ENCODE results near the gene WDFY2. TPM values are rescaled to one million over a fixed set of nuclear protein-coding genes. Genes with fewer than 3 reads are reported as not detected.
"Not testable (repeated sequence)": the region's sequence is repeated elsewhere in the genome, so short reads cannot be mapped to it uniquely, and the experiment has no call there.

WDFY2 gene
- total RNA-seq, 1 donor from 2014 or later: 24.8 TPM

- DNase-seq: no peak
Observed at GRCh38 chr13:51666839-51667238, 82.6 kb downstream of the WDFY2 start.

GRCh38 chr13:51668580-51669195, 84.4 kb downstream of the WDFY2 start:
- no peak for DNase-seq

GRCh38 chr13:51673165-51673564, 88.9 kb downstream of the WDFY2 start:
- DNase-seq: no peak

DNA sequence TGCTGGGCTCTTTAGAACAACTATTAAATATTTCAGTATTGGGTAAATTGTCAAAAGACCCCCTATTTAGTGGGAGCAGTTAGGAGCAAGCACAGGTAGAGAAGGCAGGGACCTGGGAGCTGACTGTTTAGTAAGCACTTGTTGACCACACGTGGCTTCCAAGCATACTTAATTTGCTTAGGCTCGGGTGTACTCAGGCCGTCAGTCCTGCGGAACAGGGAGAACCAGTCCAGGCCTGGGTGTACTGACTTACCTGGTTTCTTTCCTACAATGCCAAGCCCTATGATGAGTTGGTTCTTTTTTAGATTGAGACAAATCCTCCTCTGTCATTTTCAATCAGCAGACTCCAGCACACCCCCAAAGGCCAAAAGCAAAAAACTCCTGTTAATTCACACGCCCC, 90.0 kb downstream of the WDFY2 start:
- peak; percentile 62 for DNase-seq

DNA sequence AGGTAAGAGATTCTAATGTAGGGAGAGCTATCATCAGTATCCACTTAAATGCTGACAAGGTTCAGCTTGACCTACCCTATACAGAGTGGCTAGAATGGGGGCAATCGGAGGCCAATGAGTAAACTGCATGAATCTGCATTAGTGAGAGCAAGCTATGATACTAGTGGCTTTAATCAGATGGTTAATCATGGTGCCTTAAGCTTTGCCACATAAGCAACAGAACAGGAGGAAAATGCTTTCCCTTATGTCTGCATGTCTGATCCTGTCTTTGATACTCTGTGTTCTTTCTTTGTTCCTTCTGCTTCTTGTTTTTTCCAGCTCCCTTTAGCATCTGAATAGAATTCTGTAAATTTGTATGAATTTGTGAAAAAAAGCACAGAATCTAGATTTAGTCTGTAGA, 91.1 kb downstream of the WDFY2 start:
- no peak for DNase-seq

- no peak for DNase-seq
Observed at GRCh38 chr13:51675877-51676276, 91.6 kb downstream of the WDFY2 start.

GRCh38 chr13:51676739-51677138, 92.5 kb downstream of the WDFY2 start:
- no peak for DNase-seq

DNA sequence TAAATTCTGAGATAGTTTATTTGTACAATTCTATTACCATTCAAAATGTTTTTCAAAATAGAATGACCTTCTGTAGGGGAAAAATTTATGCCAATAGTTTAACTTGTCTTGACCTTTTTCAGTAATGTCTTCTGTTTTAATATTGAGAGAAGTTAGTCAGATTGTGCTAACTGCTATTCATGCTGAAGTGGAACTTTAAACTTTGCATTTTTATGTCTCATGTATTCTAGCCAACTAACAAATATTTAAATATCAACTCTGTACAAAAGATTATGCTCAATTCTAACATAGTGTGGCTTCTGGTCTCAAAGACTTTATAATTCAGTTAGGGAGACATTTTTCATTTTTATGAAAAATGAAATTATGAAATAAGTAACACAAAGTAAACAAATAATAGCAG, 94.2 kb downstream of the WDFY2 start:
- no peak for DNase-seq

GRCh38 chr13:51679616-51680015, 95.4 kb downstream of the WDFY2 start:
- no peak for DNase-seq

DNA sequence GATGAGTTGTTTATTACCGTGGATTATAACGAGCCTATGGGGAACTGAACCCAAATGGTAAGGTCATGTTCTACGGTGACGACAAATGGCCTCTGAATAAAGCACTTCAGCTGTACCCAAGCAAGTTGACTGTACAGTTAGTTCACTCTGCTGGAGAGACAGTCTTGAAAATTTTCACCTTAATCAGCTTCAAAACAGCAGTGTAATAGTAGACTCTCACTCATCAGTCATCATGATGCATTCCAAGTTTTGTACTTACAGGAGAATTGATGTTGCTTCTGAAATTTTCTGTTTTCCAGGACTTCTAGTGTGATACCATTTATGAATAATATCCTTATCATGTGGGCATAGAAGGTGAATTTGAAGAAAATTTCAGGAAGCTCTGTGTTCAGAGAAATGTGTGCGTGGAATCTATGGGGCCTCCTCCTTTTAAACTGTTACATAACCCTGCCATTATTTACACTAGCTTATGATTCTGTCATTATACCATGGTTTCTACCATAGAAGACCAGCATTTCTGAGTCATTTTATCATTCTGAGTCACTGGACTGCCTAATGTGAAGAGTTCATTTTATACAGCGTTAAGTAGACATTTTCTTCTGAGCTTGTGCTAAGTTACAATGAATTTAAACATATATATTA, 96.9 kb downstream of the WDFY2 start:
- no peak for DNase-seq

GRCh38 chr13:51682686-51683085, 98.4 kb downstream of the WDFY2 start:
- no peak for DNase-seq

DNA sequence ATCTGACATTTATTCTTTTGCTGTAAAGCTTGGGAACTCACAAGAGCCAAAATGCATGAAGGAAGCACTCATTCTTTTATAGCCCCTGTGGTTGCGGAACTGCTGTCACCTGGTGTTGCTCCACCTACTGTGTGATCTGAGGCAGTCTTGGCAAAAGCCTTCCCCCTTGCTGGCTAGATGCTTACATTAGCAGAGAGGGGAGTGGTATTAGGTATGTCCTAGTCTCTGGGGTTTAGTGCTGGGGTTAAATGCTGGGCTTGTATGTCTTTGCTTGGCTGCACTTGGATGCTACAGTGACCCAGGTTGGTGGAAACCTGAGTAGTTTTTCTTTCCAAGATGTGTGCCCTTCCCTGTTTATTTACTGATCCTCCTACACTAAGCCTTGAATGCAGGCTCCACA, 99.3 kb downstream of the WDFY2 start:
- DNase-seq: no peak

GRCh38 chr13:51684076-51684475, 99.8 kb downstream of the WDFY2 start:
- DNase-seq: no peak

DNA sequence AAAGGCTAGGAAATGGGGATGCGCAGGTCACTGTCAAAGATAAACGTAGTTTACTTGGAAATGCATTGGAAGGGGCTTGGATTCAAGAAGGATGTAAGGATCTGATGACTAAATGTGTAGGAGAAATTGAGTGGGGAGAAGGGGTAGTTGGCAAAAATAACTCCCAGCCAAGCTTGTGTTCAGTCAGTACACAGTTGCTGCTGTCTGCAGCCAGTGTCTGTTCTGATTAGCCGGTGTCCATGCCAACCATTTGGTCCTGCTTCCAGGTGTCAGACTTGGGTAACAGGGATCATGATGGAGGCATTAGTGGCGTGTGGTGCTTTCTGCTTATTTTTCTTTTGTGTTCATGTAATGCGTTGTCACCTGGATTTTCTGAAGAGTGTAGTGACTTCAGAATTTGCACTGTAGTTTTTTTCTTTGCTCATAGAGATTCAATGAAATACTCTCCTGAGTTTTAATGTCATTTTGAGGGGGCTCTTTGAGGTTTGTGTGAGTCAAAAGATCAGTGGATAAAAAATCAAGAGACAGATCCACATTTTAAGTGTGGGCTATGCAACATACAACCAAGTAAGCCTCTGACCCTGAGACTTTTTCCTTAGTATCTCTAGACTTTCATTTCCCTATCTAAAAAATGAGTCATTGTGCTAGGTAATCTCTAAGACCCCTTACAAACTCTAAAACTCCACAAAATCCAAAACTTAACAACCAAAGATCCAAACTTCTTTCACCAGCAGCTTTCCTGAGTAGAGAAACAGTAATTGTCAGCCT, 103.9 kb downstream of the WDFY2 start:
- DNase-seq: no peak

- DNase-seq: peak; percentile 65
Observed at GRCh38 chr13:51688937-51689662, 104.8 kb downstream of the WDFY2 start.

DNA sequence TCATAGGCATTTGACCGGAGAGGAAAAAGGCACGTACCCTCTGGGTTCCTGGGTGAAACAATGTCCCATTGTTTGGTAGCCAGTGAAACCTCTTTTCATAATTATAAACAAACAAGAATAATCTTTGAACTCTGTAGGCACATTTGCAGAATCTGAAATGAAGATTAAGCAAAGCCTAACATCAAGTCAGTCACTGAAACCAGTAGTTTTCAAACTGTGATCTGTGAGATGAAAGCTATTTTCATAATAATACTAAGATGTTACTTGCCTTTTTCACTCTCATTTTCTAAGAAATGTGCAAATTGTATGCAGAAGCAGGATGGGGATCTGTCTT, 105.4 kb downstream of the WDFY2 start:
- no peak for DNase-seq

DNA sequence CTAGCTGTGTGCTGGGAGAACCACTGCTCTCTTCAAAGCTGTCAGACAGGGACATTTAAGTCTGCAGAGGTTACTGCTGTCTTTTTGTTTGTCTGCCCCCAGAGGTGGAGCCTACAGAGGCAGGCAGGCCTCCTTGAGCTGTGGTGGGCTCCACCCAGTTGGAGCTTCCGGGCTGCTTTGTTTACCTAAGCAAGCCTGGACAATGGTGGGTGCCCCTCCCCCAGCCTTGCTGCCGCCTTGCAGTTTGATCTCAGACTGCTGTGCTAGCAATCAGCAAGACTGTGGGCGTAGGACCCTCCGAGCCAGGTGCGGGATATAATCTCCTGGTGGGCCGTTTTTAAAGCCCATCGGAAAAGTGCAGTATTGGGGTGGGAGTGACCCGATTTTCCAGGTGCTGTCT, 111.4 kb downstream of the WDFY2 start:
- DNase-seq: not testable (repeated sequence)

GRCh38 chr13:51697181-51697580, 112.9 kb downstream of the WDFY2 start:
- no peak for DNase-seq

GRCh38 chr13:51697855-51698254, 113.6 kb downstream of the WDFY2 start:
- DNase-seq: no peak

DNA sequence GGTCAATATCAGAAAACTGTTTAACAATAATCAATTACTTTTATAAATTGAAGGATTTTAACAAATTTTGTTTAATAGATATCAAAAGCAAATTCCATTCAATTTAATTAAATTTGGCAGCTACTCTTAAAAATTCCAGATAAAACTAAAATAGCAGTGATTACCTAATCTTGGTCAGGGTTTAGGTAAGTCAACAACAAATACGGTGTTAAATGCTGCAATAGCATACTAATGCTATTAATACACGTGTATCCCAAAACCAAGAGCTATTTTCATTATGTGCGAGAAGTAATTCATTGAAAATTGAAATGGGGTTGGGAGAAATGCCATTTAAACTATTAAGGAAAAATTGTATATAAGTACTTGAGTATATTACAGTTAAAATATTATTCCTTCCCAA, 114.1 kb downstream of the WDFY2 start:
- DNase-seq: no peak

- no peak for DNase-seq
Observed at GRCh38 chr13:51704399-51705313, 120.4 kb downstream of the WDFY2 start.

- no peak for DNase-seq
Observed at GRCh38 chr13:51707461-51707860, 123.2 kb downstream of the WDFY2 start.

Measured in tongue (tissue), 2 donors.